IMR-90 (cell line): Measurements from ENCODE around the gene TAGLN. TPM values are rescaled to one million over a fixed set of nuclear protein-coding genes. Genes with fewer than 3 reads are reported as not detected.
A peak's percentile ranks its signal among the peaks of the same experiment; 100 is the strongest.

ENCODE experiments used
- ATAC-seq: fragments of 200-7000 bp; cut with Tn5 transposase; 2 replicates; pipeline ENCODE4 v1.9.1; 2020; ENCODE audit warnings: low read depth, mild to moderate bottlenecking, moderate library complexity
- BruUV-seq: library from RNA; stranded (reverse); fragments of 400-500 nt; replicated peaks from 2 replicates; lab custom pipeline; 2021; lab: Mats Ljungman, UMichigan
- CTCF ChIA-PET: fragments of 300-600 bp; formaldehyde crosslinking; extraction: SDS; loops from one replicate; lab custom pipeline; 2021; ENCODE audit warnings: antibody characterized with exemption; lab: Yijun Ruan, JAX
- POLR2A ChIA-PET: fragments of 300-600 bp; sonication (Branson Sonifier 250); formaldehyde crosslinking; loops from one replicate; lab custom pipeline; 2022; ENCODE audit warnings: antibody characterized with exemption; ENCODE audit not compliant: unreplicated experiment; lab: Charles Lee
- DNase-seq: peaks from one replicate; pipeline ENCODE4 v3.0.0; 2013
- H2AFZ ChIP-seq: replicated peaks from 2 replicates; pipeline ENCODE3; 2013; ENCODE audit warnings: low read length, mild to moderate bottlenecking; ENCODE audit not compliant: poor library complexity
- H2AK5ac ChIP-seq: 2 replicates; pipeline ENCODE4 v1.6.1; 2013; ENCODE audit warnings: low read depth, low read length, inconsistent platforms
- H2AK9ac ChIP-seq: replicated peaks from 2 replicates; pipeline ENCODE3; 2013; ENCODE audit warnings: mild to moderate bottlenecking, low read depth, low read length, moderate library complexity; ENCODE audit not compliant: poor library complexity
- H2BK120ac ChIP-seq: 2 replicates; pipeline ENCODE4 v1.6.1; 2013; ENCODE audit warnings: low read depth, low read length, inconsistent platforms
- H2BK15ac ChIP-seq: 3 replicates; pipeline ENCODE4 v1.6.1; 2013; ENCODE audit warnings: low read depth, low read length, inconsistent platforms
- H2BK20ac ChIP-seq: 2 replicates; pipeline ENCODE4 v1.6.1; 2013; ENCODE audit warnings: low read depth, mild to moderate bottlenecking, inconsistent platforms, low read length, moderate library complexity
- H2BK5ac ChIP-seq: 2 replicates; pipeline ENCODE4 v1.6.1; 2013; ENCODE audit warnings: mild to moderate bottlenecking, low read depth, low read length, inconsistent platforms; ENCODE audit not compliant: poor library complexity, severe bottlenecking
- H3K14ac ChIP-seq: replicated peaks from 2 replicates; pipeline ENCODE4 v1.6.1; 2013; ENCODE audit warnings: low read depth, low read length, inconsistent platforms
- H3K18ac ChIP-seq: 2 replicates; pipeline ENCODE4 v1.6.1; 2013; ENCODE audit warnings: low read depth, low read length, control low read depth
- H3K23ac ChIP-seq: 2 replicates; pipeline ENCODE4 v1.6.1; 2013; ENCODE audit warnings: low read depth, low read length, inconsistent platforms
- H3K27ac ChIP-seq: 2 replicates; pipeline ENCODE4 v1.5.1; 2013; ENCODE audit warnings: mild to moderate bottlenecking, control low read depth, low read length; ENCODE audit not compliant: insufficient read depth
- H3K27me3 ChIP-seq: 2 replicates; pipeline ENCODE4 v1.6.1; 2013; ENCODE audit warnings: low read length; ENCODE audit not compliant: control insufficient read depth, insufficient read depth
- H3K36me3 ChIP-seq: 2 replicates; pipeline ENCODE4 v1.6.1; 2013; ENCODE audit warnings: low read length, mixed read lengths; ENCODE audit not compliant: control insufficient read depth, insufficient read depth
- H3K4ac ChIP-seq: 2 replicates; pipeline ENCODE4 v1.6.1; 2013; ENCODE audit warnings: low read depth, low read length, inconsistent platforms
- H3K4me1 ChIP-seq: 2 replicates; pipeline ENCODE4 v1.6.1; 2013; ENCODE audit warnings: low read length, mixed read lengths; ENCODE audit not compliant: control insufficient read depth, insufficient read depth
- H3K4me2 ChIP-seq: 2 replicates; pipeline ENCODE4 v1.6.1; 2013; ENCODE audit warnings: low read depth, mild to moderate bottlenecking, control low read depth, low read length, moderate library complexity
- H3K4me3 ChIP-seq: 2 replicates; pipeline ENCODE4 v1.5.1; 2013; ENCODE audit warnings: low read depth, mild to moderate bottlenecking, control low read depth, low read length, moderate library complexity; ENCODE audit not compliant: insufficient read depth
- H3K56ac ChIP-seq: 2 replicates; pipeline ENCODE4 v1.6.1; 2013; ENCODE audit warnings: low read length, inconsistent platforms; ENCODE audit not compliant: insufficient read depth; ENCODE audit errors: extremely low read depth
- H3K79me1 ChIP-seq, 2 experiments: 2 replicates each; pipeline ENCODE4 v1.6.1; 2013; ENCODE audit warnings: low read length in 2 of 2, inconsistent platforms in 1 of 2, low read depth in 1 of 2
- H3K9ac ChIP-seq: 2 replicates; pipeline ENCODE4 v1.6.1; 2013; ENCODE audit warnings: low read depth, low read length, control low read depth
- H3K9me1 ChIP-seq: 2 replicates; pipeline ENCODE4 v1.6.1; 2013; ENCODE audit warnings: low read length, inconsistent platforms; ENCODE audit not compliant: insufficient read depth
- H3K9me3 ChIP-seq: 2 replicates; pipeline ENCODE4 v1.6.1; 2013; ENCODE audit warnings: low read length; ENCODE audit not compliant: control insufficient read depth, insufficient read depth
- H4K20me1 ChIP-seq: 2 replicates; pipeline ENCODE4 v1.6.1; 2013; ENCODE audit warnings: low read length, inconsistent platforms; ENCODE audit not compliant: insufficient read depth
- H4K5ac ChIP-seq: 2 replicates; pipeline ENCODE4 v1.6.1; 2013; ENCODE audit warnings: mild to moderate bottlenecking, low read depth, low read length, control low read depth
- H4K8ac ChIP-seq, 2 experiments: 2 replicates each; pipeline ENCODE4 v1.6.1; 2013; ENCODE audit warnings: low read depth in 2 of 2, low read length in 2 of 2, control low read depth in 1 of 2, inconsistent platforms in 1 of 2
- H4K91ac ChIP-seq: 2 replicates; pipeline ENCODE4 v1.6.1; 2013; ENCODE audit warnings: low read depth, low read length, inconsistent platforms; ENCODE audit not compliant: insufficient read depth
- BHLHE40 ChIP-seq: fragments of 150-350 bp; IDR thresholded peaks from 2 replicates; pipeline ENCODE4 v1.6.1; 2016; ENCODE audit warnings: mild to moderate bottlenecking, low read depth, low read length
- CEBPB ChIP-seq: IDR thresholded peaks from 2 replicates; pipeline ENCODE4 v1.6.1; 2012; ENCODE audit warnings: low read depth, low read length, improper control_type of control experiment
- CHD1 ChIP-seq: IDR thresholded peaks from 2 replicates; pipeline ENCODE4 v1.6.1; 2012; ENCODE audit warnings: low read depth, low read length, improper control_type of control experiment
- CTCF ChIP-seq: conservative IDR thresholded peaks from 2 replicates; pipeline ENCODE4 v1.5.1; 2012; ENCODE audit warnings: mild to moderate bottlenecking, low read depth, low read length, improper control_type of control experiment
- ELK1 ChIP-seq: fragments of 150-350 bp; IDR thresholded peaks from 2 replicates; pipeline ENCODE4 v1.6.1; 2016; ENCODE audit warnings: low read depth, mild to moderate bottlenecking, low read length, moderate library complexity, borderline replicate concordance
- FOS ChIP-seq: fragments of 150-350 bp; IDR thresholded peaks from 2 replicates; pipeline ENCODE4 v1.6.1; 2016; ENCODE audit warnings: low read depth, low read length
- MAFK ChIP-seq: IDR thresholded peaks from 2 replicates; pipeline ENCODE4 v1.6.1; 2012; ENCODE audit warnings: low read depth, low read length, improper control_type of control experiment
- MXI1 ChIP-seq: IDR thresholded peaks from 2 replicates; pipeline ENCODE4 v1.6.1; 2012; ENCODE audit warnings: low read depth, mild to moderate bottlenecking, low read length, moderate library complexity, borderline replicate concordance
- NFE2L2 ChIP-seq: fragments of 150-350 bp; IDR thresholded peaks from 2 replicates; pipeline ENCODE4 v1.6.1; 2016; ENCODE audit warnings: low read depth, mild to moderate bottlenecking, low read length
- POLR2A ChIP-seq: IDR thresholded peaks from 2 replicates; pipeline ENCODE4 v1.6.1; 2012; ENCODE audit warnings: mild to moderate bottlenecking, low read depth, low read length
- RAD21 ChIP-seq: IDR thresholded peaks from 2 replicates; pipeline ENCODE4 v1.6.1; 2012; ENCODE audit warnings: low read length, improper control_type of control experiment
- RCOR1 ChIP-seq: IDR thresholded peaks from 2 replicates; pipeline ENCODE4 v1.6.1; 2012; ENCODE audit warnings: mild to moderate bottlenecking, low read length, improper control_type of control experiment; ENCODE audit not compliant: insufficient replicate concordance
- RFX5 ChIP-seq: IDR thresholded peaks from 2 replicates; pipeline ENCODE4 v1.8.0; 2012; ENCODE audit warnings: low read depth, mild to moderate bottlenecking, low read length, moderate library complexity
- SMC3 ChIP-seq: fragments of 150-350 bp; IDR thresholded peaks from 2 replicates; pipeline ENCODE4 v1.6.1; 2016; ENCODE audit warnings: low read depth, mild to moderate bottlenecking, antibody characterized with exemption, low read length, moderate library complexity
- USF2 ChIP-seq: fragments of 150-350 bp; IDR thresholded peaks from 2 replicates; pipeline ENCODE4 v1.6.1; 2017; ENCODE audit warnings: mild to moderate bottlenecking, antibody characterized with exemption, low read length, low read depth
- WGBS, 2 experiments: methylation state at CpG; one replicate each; pipeline versions ENCODE4 v1.1.5 to v1.1.7; 2013; ENCODE audit warnings: missing lambda C conversion rate in 2 of 2; ENCODE audit not compliant: insufficient read length in 1 of 2; ENCODE audit errors: extremely low coverage in 2 of 2; 5-methylcytosine and 5-hydroxymethylcytosine counted together
- dilution Hi-C: fragments of 300-500 bp; cut with HindIII; formaldehyde crosslinking; loops from one replicate; pipeline ENCODE4 v1.14.3; 2018; ENCODE audit warnings: low sequenced_read_pairs; ENCODE audit not compliant: unreplicated experiment
- in situ Hi-C: fragments of 300-500 bp; cut with MboI; formaldehyde crosslinking; loops from 3 replicates; pipeline ENCODE4 v1.14.3; 2019; ENCODE audit warnings: low sequenced_read_pairs, inconsistent platforms, mixed read lengths
- intact Hi-C: fragments of 100-400 bp; cut with micrococcal nuclease; formaldehyde crosslinking; loops from 2 replicates; pipeline ENCODE4 v1.10.0; 2022
- polyA plus RNA-seq, 3 experiments: library from polyadenylated mRNA; depleted of rRNA; stranded (reverse); fragments of >200 nt; gene quantifications; 2 replicates each; pipeline ENCODE4 v1.2.3, GENCODE V29; 2012; ENCODE audit warnings: low replicate concordance in 1 of 3
- total RNA-seq: library from RNA; depleted of rRNA; stranded (reverse); fragments of >200 nt; gene quantifications from 2 replicates; pipeline ENCODE4 v1.2.3, GENCODE V29; 2012

The TAGLN gene
- total and polyA plus RNA-seq, 2 of the 4 experiments (the other 2 are of a cell fraction) = 2,558 to 3,760 TPM

- CTCF ChIA-PET = no interaction called here
- Histone ChIP-seq H3K9me3 (no peaks in the 10 kb centered on the region), H3K27me3 (no peaks in the 10 kb centered on the region), H3K14ac (peak overlapping the region; percentile 27; the same call in 1 of the 2 replicates), H2BK15ac (peak overlapping the region; percentile 20; the same call in 1 of the 3 replicates), H3K27ac (peak overlapping the region; percentile 44; the same call in 1 of the 2 replicates), H2AFZ (no peak overlapping the region), H3K4me3 (no peak overlapping the region), H3K4me2 (no peak overlapping the region), H3K9me1 (peaks cover 28% of the 10 kb centered on the region), H3K36me3 (peaks cover 43% of the 10 kb centered on the region), H3K4me1 (peaks cover 40% of the 10 kb centered on the region), H2AK9ac (no peak overlapping the region), H3K79me1 (peaks cover 18 to 51% of the 10 kb centered on the region in 2 experiments; a peak in 3 of 4 replicates), H4K91ac (peak overlapping the region; percentile 75), H4K20me1 (no peaks in the 10 kb centered on the region), H3K9ac (peak overlapping the region; percentile 38; the same call in 1 of the 2 replicates), H3K56ac (no peak overlapping the region), H4K8ac (peak overlapping the region in 1 of 2 experiments; percentile 71; a peak in 2 of 4 replicates), H4K5ac (no peak overlapping the region; the same call in 1 of the 2 replicates), H2BK5ac (peak overlapping the region; percentile 49), H3K4ac (peak overlapping the region; percentile 99; the same call in 1 of the 2 replicates), H3K18ac (peak overlapping the region; percentile 13; the same call in 1 of the 2 replicates), H3K23ac (peak overlapping the region; percentile 48; the same call in 1 of the 2 replicates), H2BK120ac (peak overlapping the region; percentile 58; the same call in 1 of the 2 replicates), H2BK20ac (peak overlapping the region; percentile 49; the same call in 1 of the 2 replicates), H2AK5ac (peak overlapping the region; percentile 73)
- WGBS, 2 experiments = 93% methylated on average over 3 of the region's 4 CpGs; no CpG with 5 or more reads in 1 of the 2 experiments
- ATAC-seq (no peak), DNase-seq (no peak)
- in situ Hi-C loops = loop anchor here (10.0 kb wide), 1 partner anchor 345 kb away; no protein-coding TSS in a partner anchor
- intact Hi-C loops = loop anchor here (10.0 kb wide), 1 partner anchor 365 kb away; no protein-coding TSS in a partner anchor
- no TSS peak for BruUV-seq
- TF ChIP-seq RFX5 (no peak), CHD1 (no peak), MAFK (no peak), RAD21 (no peak), POLR2A (no peak), SMC3 (no peak), MXI1 (no peak), USF2 (no peak), CTCF (no peak), FOS (no peak), BHLHE40 (no peak), ELK1 (no peak), RCOR1 (no peak), NFE2L2 (no peak), CEBPB (no peak)
- dilution Hi-C loops = no loop called here
- POLR2A ChIA-PET = interaction anchor here (0.6 to 1.5 kb wide), 2 partner anchors 21 to 222 kb away, joined by 3 to 4 read pairs; partner anchors contain the start of gene TAGLN
Measured at GRCh38 chr11:117219995-117220394, 20.8 kb downstream of the TAGLN start.
